Mesenchymal stem cell (in vitro differentiated cells and primary cell): ENCODE measurements around the gene BCR.

Experiments
- DNase-seq: peaks from one replicate; pipeline ENCODE4 v3.0.0-alpha.2; 2013
- H2AFZ ChIP-seq: one replicate; pipeline ENCODE4 v1.6.1; 2013; ENCODE audit warnings: low read depth, mild to moderate bottlenecking, control low read depth, inconsistent platforms, low read length, moderate library complexity
- H2AK5ac ChIP-seq: 2 replicates; pipeline ENCODE4 v1.6.1; 2013; ENCODE audit warnings: low read length, moderate library complexity, mild to moderate bottlenecking, inconsistent platforms; ENCODE audit not compliant: severe bottlenecking
- H2BK120ac ChIP-seq: one replicate; pipeline ENCODE4 v1.6.1; 2013; ENCODE audit warnings: low read depth, mild to moderate bottlenecking, inconsistent platforms, low read length, moderate library complexity
- H2BK12ac ChIP-seq, 2 experiments: one replicate each; pipeline ENCODE4 v1.6.1; 2013; ENCODE audit warnings: inconsistent platforms in 2 of 2, low read length in 2 of 2, mild to moderate bottlenecking in 2 of 2, moderate library complexity in 2 of 2, control low read depth in 1 of 2
- H2BK15ac ChIP-seq: one replicate; pipeline ENCODE4 v1.6.1; 2013; ENCODE audit warnings: mild to moderate bottlenecking, low read depth, inconsistent platforms; ENCODE audit not compliant: poor library complexity, severe bottlenecking
- H2BK5ac ChIP-seq: 2 replicates; pipeline ENCODE4 v1.6.1; 2013; ENCODE audit warnings: low read depth, mild to moderate bottlenecking, low read length, control low read depth, inconsistent platforms; ENCODE audit not compliant: poor library complexity, severe bottlenecking
- H3K14ac ChIP-seq, 2 experiments: one replicate each; pipeline ENCODE4 v1.6.1; 2013; ENCODE audit warnings: inconsistent platforms in 2 of 2, low read length in 2 of 2, control low read depth in 1 of 2, mild to moderate bottlenecking in 1 of 2, moderate library complexity in 1 of 2
- H3K18ac ChIP-seq, 2 experiments: one replicate each; pipeline ENCODE4 v1.6.1; 2013; ENCODE audit warnings: inconsistent platforms in 2 of 2, low read length in 2 of 2, control low read depth in 1 of 2, low read depth in 1 of 2, mild to moderate bottlenecking in 1 of 2
- H3K23ac ChIP-seq, 2 experiments: one replicate each; pipeline ENCODE4 v1.6.1; 2013; ENCODE audit warnings: inconsistent platforms in 2 of 2, low read length in 2 of 2, mild to moderate bottlenecking in 2 of 2, moderate library complexity in 2 of 2, control low read depth in 1 of 2
- H3K27ac ChIP-seq: 2 replicates; pipeline ENCODE4 v1.5.1; 2013; ENCODE audit warnings: mild to moderate bottlenecking, moderate library complexity, low read length, control low read depth, inconsistent platforms; ENCODE audit not compliant: poor library complexity, severe bottlenecking
- H3K27me3 ChIP-seq, 2 experiments: 2 replicates each; pipeline versions ENCODE4 v1.6.1 to v1.7.0; 2013; ENCODE audit warnings: low read length in 2 of 2, mild to moderate bottlenecking in 2 of 2, moderate library complexity in 2 of 2, control low read depth in 1 of 2, inconsistent platforms in 1 of 2; ENCODE audit not compliant: control insufficient read depth in 1 of 2, insufficient read depth in 1 of 2
- H3K36me3 ChIP-seq, 2 experiments: 2 replicates each; pipeline versions ENCODE4 v1.6.1 to v1.7.0; 2013; ENCODE audit warnings: low read length in 2 of 2, control low read depth in 1 of 2, inconsistent platforms in 1 of 2, low read depth in 1 of 2, mild to moderate bottlenecking in 1 of 2; ENCODE audit not compliant: insufficient read depth in 2 of 2, control insufficient read depth in 1 of 2
- H3K4ac ChIP-seq, 2 experiments: one replicate each; pipeline ENCODE4 v1.6.1; 2013; ENCODE audit warnings: inconsistent platforms in 2 of 2, low read length in 2 of 2, mild to moderate bottlenecking in 2 of 2, moderate library complexity in 2 of 2, control low read depth in 1 of 2, low read depth in 1 of 2
- H3K4me1 ChIP-seq: 2 replicates; pipeline ENCODE4 v1.6.1; 2013; ENCODE audit warnings: low read depth, low read length, control low read depth; ENCODE audit not compliant: control insufficient read depth, insufficient read depth
- H3K4me2 ChIP-seq: 2 replicates; pipeline ENCODE4 v1.6.1; 2013; ENCODE audit warnings: low read length, mild to moderate bottlenecking, inconsistent platforms; ENCODE audit not compliant: poor library complexity, severe bottlenecking
- H3K4me3 ChIP-seq, 2 experiments: 2 replicates each; pipeline versions ENCODE4 v1.5.1 to v1.7.0; 2013; ENCODE audit warnings: low read length in 2 of 2, mild to moderate bottlenecking in 2 of 2, control low read depth in 1 of 2, low read depth in 1 of 2; ENCODE audit not compliant: insufficient read depth in 1 of 2
- H3K79me1 ChIP-seq: replicated peaks from 2 replicates; pipeline ENCODE4 v1.6.1; 2013; ENCODE audit warnings: mild to moderate bottlenecking, control low read depth, low read length, inconsistent platforms; ENCODE audit not compliant: poor library complexity, severe bottlenecking
- H3K9ac ChIP-seq: 2 replicates; pipeline ENCODE4 v1.7.0; 2013; ENCODE audit warnings: mild to moderate bottlenecking, low read length, moderate library complexity
- H3K9me3 ChIP-seq: 2 replicates; pipeline ENCODE4 v1.7.0; 2013; ENCODE audit warnings: mild to moderate bottlenecking, low read length; ENCODE audit not compliant: control insufficient read depth
- H4K8ac ChIP-seq: one replicate; pipeline ENCODE4 v1.6.1; 2013; ENCODE audit warnings: inconsistent platforms, mild to moderate bottlenecking, low read length, moderate library complexity
- H4K91ac ChIP-seq: one replicate; pipeline ENCODE4 v1.6.1; 2013; ENCODE audit warnings: mild to moderate bottlenecking, low read length, inconsistent platforms
- WGBS: methylation state at CpG from one replicate; pipeline ENCODE4 v1.1.7; 2013; ENCODE audit warnings: mixed read lengths; 5-methylcytosine and 5-hydroxymethylcytosine counted together

The BCR gene

DNA sequence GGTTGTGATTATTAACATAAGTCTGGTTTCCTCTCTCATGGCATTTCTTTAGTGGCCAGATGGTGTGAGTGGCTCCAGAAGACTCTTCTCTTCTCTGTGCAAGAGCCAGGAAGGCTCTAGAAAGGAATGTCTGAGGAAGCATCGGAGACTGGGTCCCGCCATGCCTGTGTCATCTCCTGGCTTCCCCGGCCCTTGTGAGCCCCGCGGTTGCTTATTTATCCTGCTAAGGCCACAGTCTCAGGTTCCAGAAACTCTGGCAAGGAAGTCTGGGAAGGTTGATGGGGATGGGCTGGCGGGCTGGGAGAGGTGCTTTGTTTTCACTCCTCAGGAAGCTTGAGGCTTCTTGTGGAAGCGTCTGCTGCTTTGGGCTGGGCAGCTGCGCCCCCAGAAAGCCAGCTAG is 18.9 kb downstream of the BCR start:
- Histone ChIP-seq H2BK12ac (no peak overlapping the region), H3K36me3 (peaks cover 0 to 19% of the 10 kb centered on the region in 2 experiments), H3K4ac (no peak overlapping the region), H2AFZ (no peak overlapping the region), H2BK5ac (no peak overlapping the region), H4K91ac (no peak overlapping the region), H4K8ac (no peak overlapping the region), H3K23ac (no peak overlapping the region), H3K14ac (no peak overlapping the region), H3K9me3 (no peaks in the 10 kb centered on the region), H3K27ac (no peak overlapping the region), H2AK5ac (no peak overlapping the region), H3K4me1 (peaks cover 12% of the 10 kb centered on the region), H3K4me3 (no peak overlapping the region), H2BK120ac (no peak overlapping the region), H3K9ac (no peak overlapping the region), H3K79me1 (peaks cover 43% of the 10 kb centered on the region), H3K27me3 (no peaks in the 10 kb centered on the region), H3K18ac (no peak overlapping the region), H3K4me2 (no peak overlapping the region), H2BK15ac (no peak overlapping the region)
- DNase-seq: no peak
- WGBS: 83% methylated on average over 8 of the region's 8 CpGs

DNA sequence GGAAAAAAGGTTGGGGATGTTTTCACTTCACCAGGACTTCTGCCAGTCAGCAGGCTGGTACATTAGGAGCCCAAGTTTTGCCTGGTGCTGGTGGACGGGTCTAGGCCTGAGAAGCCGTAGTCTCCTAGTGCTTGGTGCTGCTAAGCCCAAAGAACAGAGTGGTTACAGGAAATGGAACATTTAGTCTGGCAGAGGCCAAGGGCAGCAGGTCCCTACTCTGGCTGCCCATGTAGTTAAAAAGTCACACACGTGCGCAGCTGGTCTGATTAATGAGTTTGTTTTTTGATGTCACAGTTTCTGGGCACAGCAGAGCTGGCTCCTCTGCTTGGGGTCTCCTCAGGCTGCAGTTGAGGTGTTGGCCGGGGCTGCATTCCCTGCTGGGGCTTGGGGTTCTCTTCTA is 20.6 kb downstream of the BCR start:
- H4K91ac ChIP-seq: no peak overlapping the region
- H3K14ac ChIP-seq: no peak overlapping the region
- no peak overlapping the region for H3K4me2 ChIP-seq
- no peak overlapping the region for H3K4me3 ChIP-seq
- no peak overlapping the region for H2AK5ac ChIP-seq
- H2BK12ac ChIP-seq: no peak overlapping the region
- peaks cover 0 to 24% of the 10 kb centered on the region in 2 experiments for H3K36me3 ChIP-seq
- H3K79me1 ChIP-seq: peaks cover 50% of the 10 kb centered on the region
- no peak overlapping the region for H2BK120ac ChIP-seq
- H3K9ac ChIP-seq: no peak overlapping the region
- no peak overlapping the region for H3K18ac ChIP-seq
- no peak for DNase-seq
- peaks cover 21% of the 10 kb centered on the region for H3K4me1 ChIP-seq
- no peak overlapping the region for H3K27ac ChIP-seq
- no peak overlapping the region for H2AFZ ChIP-seq
- no peak overlapping the region for H3K4ac ChIP-seq
- H4K8ac ChIP-seq: no peak overlapping the region
- H2BK5ac ChIP-seq: no peak overlapping the region
- 94% methylated on average over 5 of the region's 5 CpGs for WGBS
- no peaks in the 10 kb centered on the region for H3K9me3 ChIP-seq
- no peaks in the 10 kb centered on the region for H3K27me3 ChIP-seq
- no peak overlapping the region for H3K23ac ChIP-seq
- no peak overlapping the region for H2BK15ac ChIP-seq

DNA sequence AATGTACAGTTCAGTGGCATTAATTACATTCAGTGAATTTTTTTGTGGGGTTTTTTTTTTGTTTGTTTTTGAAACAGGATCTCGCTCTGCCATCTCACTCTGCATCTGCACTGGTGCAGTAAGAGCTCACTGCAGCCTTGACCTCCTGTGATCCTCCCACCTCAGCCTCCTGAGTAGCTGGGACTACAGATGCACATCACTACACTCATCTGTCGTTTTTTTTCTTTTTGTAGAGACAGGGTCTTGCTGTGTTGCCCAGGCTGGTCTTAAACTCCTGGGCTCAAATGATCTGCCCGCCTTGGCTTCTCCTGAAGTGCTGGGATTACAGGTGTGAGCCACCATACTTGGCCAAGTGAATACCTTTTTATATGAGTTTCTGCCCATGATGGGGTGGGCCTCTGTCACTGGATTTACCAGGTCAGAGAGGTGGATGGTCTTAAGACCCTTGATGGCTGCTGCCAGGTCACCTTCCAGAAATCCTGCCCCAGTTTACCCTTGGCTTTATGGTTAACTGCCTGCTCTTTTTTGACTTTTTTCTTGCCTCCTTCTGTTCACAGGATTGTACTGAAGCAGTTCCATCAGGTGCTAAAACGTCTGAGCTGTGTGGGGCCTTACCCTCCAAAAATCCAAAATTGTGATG is 22.6 kb downstream of the BCR start:
- H3K4me3 ChIP-seq: no peak overlapping the region
- no peaks in the 10 kb centered on the region for H3K9me3 ChIP-seq
- no peak overlapping the region for H4K8ac ChIP-seq
- H2BK15ac ChIP-seq: no peak overlapping the region
- H2BK120ac ChIP-seq: no peak overlapping the region
- DNase-seq: no peak
- H2AFZ ChIP-seq: no peak overlapping the region
- H3K36me3 ChIP-seq: peaks cover 0 to 23% of the 10 kb centered on the region in 2 experiments
- no peak overlapping the region for H3K18ac ChIP-seq
- H3K79me1 ChIP-seq: peaks cover 41% of the 10 kb centered on the region
- H3K23ac ChIP-seq: no peak overlapping the region
- 95% methylated on average over 4 of the region's 4 CpGs for WGBS
- no peak overlapping the region for H4K91ac ChIP-seq
- no peak overlapping the region for H3K9ac ChIP-seq
- no peak overlapping the region for H2AK5ac ChIP-seq
- H3K27me3 ChIP-seq: no peaks in the 10 kb centered on the region
- no peak overlapping the region for H3K14ac ChIP-seq
- H2BK5ac ChIP-seq: no peak overlapping the region
- no peak overlapping the region for H3K27ac ChIP-seq
- H3K4me1 ChIP-seq: peaks cover 22% of the 10 kb centered on the region
- H3K4me2 ChIP-seq: no peak overlapping the region
- H3K4ac ChIP-seq: no peak overlapping the region
- no peak overlapping the region for H2BK12ac ChIP-seq

DNA sequence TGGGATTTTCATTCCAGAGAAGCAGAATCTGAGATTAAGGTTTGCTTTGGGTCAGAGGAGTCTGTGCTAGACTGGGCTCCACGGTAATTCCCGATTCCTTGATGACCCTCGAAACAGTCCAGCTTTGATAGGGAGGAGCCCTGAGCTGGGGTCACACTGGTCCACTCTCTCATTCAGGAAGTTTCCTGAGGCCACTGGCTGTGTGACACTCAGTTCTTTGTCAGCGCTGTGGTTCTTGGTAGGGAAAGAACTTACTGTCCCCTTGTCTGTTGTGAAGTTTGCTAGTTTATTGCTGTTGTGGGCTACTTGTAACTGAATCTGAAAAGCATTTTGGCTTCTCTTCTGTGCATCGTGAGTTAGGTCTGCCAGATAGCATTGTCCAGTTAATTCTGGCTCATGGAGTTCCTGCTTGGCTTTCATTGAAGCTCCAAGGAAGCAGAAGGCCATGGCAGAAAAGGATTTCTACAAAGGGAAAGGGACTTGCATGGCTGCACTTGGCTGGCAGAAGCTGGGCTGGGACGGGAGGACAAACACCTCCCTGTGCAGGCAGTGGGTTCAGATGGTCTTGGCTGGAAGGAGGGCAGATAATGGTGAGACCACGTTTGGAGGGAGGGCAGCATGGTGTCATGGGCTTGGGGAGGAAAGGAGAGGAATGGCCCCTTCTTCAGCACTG is 23.3 kb downstream of the BCR start:
- Histone ChIP-seq H3K9ac (no peak overlapping the region), H3K9me3 (no peaks in the 10 kb centered on the region), H3K4me3 (no peak overlapping the region), H3K23ac (no peak overlapping the region), H3K18ac (no peak overlapping the region), H2BK12ac (no peak overlapping the region), H2AFZ (no peak overlapping the region), H3K14ac (no peak overlapping the region), H2BK120ac (no peak overlapping the region), H3K27me3 (no peaks in the 10 kb centered on the region), H2BK15ac (no peak overlapping the region), H3K4ac (no peak overlapping the region), H3K4me2 (no peak overlapping the region), H4K91ac (no peak overlapping the region), H3K36me3 (peaks cover 0 to 22% of the 10 kb centered on the region in 2 experiments), H2AK5ac (no peak overlapping the region), H3K79me1 (peaks cover 38% of the 10 kb centered on the region), H2BK5ac (no peak overlapping the region), H3K27ac (no peak overlapping the region), H3K4me1 (peaks cover 23% of the 10 kb centered on the region), H4K8ac (no peak overlapping the region)
- no peak for DNase-seq
- WGBS: 95% methylated on average over 7 of the region's 7 CpGs
